IPS-18c (cell line): Measurements from ENCODE around the gene GBA2.

Source experiments
- H3K4me3 ChIP-seq: 2 replicates; pipeline ENCODE4 v1.7.0; 2013; ENCODE audit warnings: low read depth, mild to moderate bottlenecking, low read length, moderate library complexity; ENCODE audit not compliant: insufficient read depth
- H3K9me3 ChIP-seq: one replicate; pipeline ENCODE4 v1.6.1; 2013; ENCODE audit warnings: mild to moderate bottlenecking, low read length, moderate library complexity; ENCODE audit not compliant: control insufficient read depth, insufficient read depth

GBA2 gene

DNA sequence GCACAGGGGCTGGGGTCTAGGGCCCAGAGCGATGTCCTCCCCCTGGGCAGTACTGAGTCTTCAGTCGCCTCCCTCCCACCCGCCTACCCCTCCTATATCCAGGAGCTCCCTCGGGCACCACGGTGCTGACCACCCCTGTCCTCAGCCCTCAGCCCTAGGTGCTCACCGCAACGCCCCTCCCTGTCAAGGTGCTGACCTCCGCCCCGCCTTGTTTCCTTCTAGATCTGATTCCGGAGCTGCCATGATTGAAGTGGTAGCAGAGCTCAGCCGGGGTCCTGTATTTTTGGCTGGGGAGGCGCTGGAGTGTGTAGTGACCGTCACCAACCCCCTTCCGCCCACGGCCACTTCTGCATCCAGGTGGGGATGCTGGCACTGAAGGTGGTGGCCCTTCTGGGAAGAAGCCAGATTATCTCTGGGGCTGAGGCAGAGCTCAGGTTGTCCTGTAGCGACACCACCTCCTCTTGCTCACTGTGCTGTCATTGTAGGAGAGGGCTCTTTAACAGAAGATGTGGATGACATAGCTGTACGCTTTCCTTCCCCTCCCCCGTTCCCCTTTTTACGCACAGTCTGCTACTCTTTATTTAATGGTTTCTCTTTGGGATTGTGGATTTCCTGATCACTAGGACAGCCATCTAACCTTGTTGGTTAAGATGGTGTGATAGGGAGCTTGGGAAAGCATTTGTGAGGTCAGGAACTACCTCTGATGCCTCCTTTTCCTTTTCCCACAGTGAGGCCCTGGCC, 657 bp upstream of the GBA2 start:
- H3K9me3 ChIP-seq: no peaks in the 10 kb centered on the region
- peak overlapping the region; percentile 94 for H3K4me3 ChIP-seq

DNA sequence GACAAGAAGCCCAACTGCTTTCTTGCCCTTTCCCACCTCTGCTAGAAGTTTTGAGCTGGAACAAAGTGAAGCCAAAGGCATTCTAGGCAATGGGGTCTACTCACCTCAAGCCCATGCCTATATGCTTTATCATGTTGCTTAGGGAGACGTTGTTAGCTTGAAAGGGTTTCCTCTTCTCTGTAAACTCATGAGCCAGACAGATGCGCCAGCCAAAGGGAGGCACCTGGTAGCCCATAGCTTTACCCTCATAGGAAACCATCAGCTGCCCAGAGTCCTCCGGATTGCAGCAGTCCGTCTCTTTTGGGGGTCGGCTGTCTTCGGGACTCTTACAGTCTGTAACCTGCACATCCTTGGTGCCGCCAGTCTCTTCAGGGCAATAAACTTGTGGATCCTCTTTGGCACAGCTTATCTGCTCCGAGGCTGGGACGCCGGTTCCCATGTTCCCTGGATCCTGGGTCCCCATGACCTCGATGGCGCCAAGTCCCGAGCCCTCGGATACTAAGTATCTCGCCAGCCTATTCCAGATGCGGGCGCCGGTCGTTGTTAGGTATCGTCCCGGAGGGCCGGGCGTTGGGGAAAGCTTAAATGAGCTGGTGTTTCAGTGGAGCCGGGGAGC, 678 bp downstream of the GBA2 start:
- H3K9me3 ChIP-seq: no peaks in the 10 kb centered on the region
- peak overlapping the region; percentile 94 for H3K4me3 ChIP-seq

DNA sequence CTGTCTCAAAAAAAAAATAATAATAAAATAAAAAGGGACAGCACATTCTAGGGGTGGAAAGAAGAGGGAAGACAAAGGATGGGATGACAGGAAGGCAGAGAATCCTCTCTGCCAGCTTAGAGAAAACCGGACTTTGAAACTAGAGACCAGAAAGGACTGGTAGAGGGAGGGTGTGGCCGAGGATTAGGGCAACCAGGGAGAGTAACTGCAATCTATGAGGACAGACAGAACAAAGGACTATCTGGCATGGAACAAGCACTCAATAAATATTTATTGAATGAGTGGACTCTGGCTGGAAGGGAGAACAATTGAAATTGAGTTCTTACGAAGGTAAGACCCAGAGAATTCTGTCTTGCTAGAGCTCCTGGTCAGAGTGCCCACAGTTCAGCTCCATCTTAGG, 2.4 kb downstream of the GBA2 start:
- H3K9me3 ChIP-seq: no peaks in the 10 kb centered on the region
- H3K4me3 ChIP-seq: peak overlapping the region; percentile 94

DNA sequence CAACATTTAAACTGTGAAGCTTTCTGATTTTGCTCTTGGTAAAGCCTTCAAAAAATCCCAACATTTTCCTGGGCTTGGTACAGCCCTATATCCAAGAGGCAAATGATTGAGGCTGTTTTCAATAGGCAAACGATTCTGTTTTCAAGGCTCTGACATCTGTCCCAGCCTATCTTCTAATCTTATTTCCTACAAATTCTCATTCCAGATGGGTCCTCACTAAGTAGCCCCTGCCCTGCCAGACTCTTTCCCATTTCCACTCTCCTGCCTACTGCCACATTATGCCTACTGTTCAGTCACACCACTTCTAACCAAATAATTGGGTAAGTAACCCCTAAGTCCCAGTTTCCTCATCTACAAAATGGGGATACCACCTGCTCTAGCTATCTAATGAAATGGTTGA, 3.5 kb downstream of the GBA2 start:
- Histone ChIP-seq H3K4me3 (no peak overlapping the region), H3K9me3 (no peaks in the 10 kb centered on the region)

DNA sequence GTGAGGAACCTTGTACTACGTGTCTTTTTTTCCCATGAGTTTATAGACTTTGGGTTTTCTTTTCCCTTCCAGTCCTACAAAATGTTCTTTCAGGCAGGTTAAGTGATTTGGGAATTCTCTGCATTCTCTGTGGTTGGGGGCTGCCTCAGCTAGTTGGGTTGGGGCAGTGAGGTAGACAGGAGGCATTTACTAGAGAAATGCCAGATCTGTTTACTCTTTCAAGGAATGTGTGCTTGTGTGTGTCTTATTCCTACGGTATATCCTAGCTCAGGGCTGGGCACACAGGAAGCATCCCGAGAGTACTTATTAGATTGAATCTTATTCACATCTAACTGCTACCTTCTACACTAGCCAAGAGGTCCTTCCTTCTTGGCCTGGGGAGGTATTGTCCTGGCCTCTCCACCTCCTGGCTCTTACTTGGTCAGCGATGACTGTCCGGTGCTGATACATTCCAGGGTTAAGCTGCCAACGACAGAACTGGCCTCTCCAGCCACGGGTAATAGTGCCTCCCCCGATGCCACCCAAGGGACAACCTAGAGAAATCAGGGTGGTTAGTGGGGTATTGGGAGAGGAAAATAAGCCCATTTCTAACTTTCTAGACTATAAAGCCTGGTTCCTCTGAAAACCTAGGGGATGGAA, 5.0 kb downstream of the GBA2 start:
- no peaks in the 10 kb centered on the region for H3K9me3 ChIP-seq
- H3K4me3 ChIP-seq: no peak overlapping the region

DNA sequence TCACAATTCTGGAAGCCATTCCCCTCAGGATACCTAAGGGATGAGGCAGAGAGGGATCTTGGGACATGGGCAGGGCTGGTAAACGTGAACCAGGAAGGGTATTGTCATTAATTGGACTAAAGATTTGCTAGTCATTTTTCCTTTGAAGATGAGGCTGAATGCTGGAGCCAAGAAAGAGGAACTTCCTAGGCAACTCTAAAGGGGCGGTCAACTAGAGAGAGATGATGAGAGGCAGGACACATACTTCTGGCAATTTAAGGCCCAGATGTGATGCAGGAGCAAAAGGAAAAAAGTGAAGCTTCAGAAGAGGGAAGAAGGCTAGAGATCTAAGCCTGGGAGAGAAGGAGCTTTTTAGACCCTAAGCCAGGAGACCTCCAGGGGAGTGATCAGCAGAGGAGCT, 5.6 kb downstream of the GBA2 start:
- Histone ChIP-seq H3K4me3 (no peak overlapping the region), H3K9me3 (no peaks in the 10 kb centered on the region)

DNA sequence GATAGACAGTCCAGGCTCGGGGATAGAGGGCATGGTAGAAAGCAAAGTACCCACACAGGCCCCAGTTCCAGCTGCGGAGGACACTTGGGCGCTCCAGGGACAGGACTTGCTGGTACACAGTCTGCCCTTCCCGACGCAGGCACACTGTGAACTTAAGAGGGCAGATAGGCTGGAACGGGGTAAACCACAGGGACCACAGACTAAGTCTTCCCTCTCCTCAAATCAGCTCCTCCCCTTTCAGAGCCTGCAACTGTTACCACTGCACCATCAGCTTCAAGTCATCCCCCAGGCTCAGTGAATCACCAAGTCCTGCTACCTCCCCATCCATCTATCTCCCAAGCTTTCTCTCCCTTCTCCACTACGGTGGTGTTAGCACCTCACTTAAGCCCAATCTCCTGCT, 7.3 kb downstream of the GBA2 start:
- no peaks in the 10 kb centered on the region for H3K9me3 ChIP-seq
- no peak overlapping the region for H3K4me3 ChIP-seq

DNA sequence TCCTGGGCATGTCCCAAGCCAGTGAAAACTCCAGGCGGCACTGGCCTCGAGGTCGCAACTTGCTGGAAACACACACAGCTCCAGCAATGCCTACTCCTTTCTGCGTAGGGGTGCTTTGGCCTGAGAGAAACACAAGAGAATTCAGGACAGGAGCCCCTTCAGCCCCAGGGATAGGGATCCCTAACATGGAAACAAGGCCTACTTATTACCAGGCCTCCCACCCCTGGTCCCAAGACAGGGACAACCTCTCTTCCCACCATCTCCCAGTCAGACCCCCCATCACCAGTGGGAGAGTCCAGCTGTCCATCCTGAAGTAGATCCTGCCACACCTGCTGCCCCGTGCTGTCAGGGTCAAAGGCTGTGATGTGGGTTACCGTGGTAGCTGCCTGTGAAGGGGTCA, 8.8 kb downstream of the GBA2 start:
- no peak overlapping the region for H3K4me3 ChIP-seq

DNA sequence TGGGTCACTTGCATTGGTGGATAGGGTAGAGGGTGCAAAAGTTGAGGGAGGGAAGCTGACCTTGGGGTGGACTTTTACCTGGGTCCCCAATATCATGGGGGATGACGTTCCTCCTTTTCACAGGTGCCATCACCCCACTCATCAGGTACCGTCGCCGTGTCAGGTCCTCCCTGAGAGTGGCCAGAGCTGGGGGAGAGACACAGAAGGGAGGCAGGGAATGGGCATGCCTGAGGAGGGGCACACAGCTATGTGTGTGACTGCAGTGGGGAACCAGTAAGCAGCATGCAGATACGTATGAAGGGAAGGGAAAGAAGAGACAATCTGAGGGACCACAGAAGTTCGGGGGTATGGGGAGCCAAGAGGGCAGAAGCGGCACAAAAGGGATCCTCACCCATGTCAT, 10.1 kb downstream of the GBA2 start:
- Histone ChIP-seq H3K9me3 (no peaks in the 10 kb centered on the region), H3K4me3 (no peak overlapping the region)

More for the DNA sequence above, 8.8 kb downstream of the GBA2 start:
- H3K9me3 ChIP-seq: no peaks in the 10 kb centered on the region

DNA sequence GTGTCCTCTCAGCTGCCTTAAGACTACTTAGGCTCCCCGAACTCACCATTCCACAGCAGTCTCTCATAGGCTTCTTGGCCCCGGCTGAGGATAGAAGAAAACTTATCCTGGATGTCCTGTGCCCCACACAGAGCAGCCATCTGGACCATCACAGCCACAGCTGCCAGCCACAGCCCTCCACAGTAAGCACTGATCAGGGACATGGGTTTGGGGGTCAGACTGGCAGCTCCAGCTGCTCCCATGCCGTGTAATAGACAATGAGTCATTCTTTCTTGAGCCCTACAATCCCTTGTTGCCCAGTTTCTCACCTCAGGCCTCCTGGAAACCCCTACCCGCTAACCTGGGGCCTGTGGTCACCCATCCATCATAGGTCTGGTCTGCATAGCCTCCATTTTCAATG, 10.8 kb downstream of the GBA2 start:
- Histone ChIP-seq H3K4me3 (no peak overlapping the region), H3K9me3 (no peaks in the 10 kb centered on the region)

DNA sequence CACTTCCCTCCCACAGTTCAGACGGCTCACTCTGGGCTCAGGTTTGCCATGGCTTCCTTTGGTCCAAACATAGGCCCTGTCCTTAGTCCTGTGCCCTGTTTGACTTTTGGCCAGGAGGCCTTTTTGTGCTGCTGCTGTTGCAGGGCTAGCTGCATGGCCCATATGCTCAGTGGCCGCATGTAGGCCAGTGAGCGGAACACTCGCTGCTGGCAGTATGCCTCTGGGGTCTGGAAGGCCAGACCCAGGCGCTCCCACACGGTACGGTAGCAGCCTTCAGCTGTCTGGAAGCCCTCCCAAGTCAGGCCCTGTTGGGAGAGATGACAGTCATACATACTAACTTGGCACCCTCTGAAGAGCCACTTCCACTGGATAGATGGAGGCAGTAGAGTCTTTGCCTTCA, 11.9 kb downstream of the GBA2 start:
- Histone ChIP-seq H3K4me3 (no peak overlapping the region), H3K9me3 (no peaks in the 10 kb centered on the region)

DNA sequence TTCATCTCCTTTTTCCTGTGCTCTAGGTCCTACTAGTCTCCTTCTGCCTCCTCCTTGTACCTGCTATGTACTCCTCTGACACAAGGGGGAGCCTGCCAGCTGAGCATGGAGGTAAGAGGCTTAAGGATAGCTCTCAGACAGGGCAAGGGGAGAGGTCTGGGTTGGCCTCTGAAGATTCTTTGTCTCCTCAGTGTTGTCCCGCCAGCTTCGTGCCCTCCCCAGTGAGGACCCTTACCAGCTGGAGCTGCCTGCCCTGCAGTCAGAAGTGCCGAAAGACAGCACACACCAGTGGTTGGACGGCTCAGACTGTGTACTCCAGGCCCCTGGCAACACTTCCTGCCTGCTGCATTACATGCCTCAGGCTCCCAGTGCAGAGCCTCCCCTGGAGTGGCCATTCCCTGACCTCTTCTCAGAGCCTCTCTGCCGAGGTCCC, 12.8 kb downstream of the GBA2 start:
- no peaks in the 10 kb centered on the region for H3K9me3 ChIP-seq

DNA sequence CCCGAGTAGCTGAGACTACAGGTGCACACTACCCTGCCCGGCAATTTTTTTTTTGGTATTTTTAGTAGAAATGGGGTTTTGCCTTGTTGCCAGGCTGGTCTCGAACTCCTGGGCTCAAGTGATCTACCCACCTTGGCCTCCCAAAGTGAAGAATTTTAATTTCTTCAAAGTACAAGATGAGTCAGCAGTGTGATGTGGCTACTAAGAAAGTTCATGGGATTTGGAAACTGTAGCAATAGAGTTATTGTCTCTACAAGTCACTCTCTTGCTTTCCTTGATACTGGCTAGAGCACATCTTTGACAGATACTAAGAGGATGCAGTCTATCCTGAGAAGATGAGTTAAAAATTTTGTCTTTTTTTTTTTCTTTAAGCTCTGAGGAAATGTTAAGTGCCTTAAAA, 14.9 kb downstream of the GBA2 start:
- no peak overlapping the region for H3K4me3 ChIP-seq
- H3K9me3 ChIP-seq: no peaks in the 10 kb centered on the region

More for the DNA sequence above, 12.8 kb downstream of the GBA2 start:
- no peak overlapping the region for H3K4me3 ChIP-seq

DNA sequence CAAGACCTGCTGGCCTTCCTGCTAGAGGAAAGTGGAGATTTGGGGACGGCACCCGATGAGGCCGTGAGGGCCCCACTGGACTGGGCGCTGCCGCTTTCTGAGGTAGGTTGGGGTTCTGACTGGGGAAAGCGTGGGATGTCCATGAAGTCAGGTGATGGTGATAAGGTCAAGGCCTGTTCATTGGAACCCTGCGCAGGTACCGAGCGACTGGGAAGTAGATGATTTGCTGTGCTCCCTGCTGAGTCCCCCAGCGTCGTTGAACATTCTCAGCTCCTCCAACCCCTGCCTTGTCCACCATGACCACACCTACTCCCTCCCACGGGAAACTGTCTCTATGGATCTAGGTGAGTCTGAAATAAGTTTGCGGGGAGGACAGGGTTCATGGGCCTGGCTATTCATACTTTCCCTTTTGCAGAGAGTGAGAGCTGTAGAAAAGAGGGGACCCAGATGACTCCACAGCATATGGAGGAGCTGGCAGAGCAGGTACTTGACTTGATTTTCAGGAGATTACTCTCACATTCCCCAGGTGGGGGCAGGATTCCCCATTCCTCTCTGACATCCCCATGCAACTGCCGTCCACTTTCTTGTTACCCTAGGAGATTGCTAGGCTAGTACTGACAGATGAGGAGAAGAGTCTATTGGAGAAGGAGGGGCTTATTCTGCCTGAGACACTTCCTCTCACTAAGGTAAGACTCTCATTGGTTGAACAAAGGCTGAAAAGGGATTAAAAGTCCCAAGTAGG, 16.1 kb downstream of the GBA2 start:
- H3K9me3 ChIP-seq: no peaks in the 10 kb centered on the region
- peak overlapping the region; percentile 90 for H3K4me3 ChIP-seq

DNA sequence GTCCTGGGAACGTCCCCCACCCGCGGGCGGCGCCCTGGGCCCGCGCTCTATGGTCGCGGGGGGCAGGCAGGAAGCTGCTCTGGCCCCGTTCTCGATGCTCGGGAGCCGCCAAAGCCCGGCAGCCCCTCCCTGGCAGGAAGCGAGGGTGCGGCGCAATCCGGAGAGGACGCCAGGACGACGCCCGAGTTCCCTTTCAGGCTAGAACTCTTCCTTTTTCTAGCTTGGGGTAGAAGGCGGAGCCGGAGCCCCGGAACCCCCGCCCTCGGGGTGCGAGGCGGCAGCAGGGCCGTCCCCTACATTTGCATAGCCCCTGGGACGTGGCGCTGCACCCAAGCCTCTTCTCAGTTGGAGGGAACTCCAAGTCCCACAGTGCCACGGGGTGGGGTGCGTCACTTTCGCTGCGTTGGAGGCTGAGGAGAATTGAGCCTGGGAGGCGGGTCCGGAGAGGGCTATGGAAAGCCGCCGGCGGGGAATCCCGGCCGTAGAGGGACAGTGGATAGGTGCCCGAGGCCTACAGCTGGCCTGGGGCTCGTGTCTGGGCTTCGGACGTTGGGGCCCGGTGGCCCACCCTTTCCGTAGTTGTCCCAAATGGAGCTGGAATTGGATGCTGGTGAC, 16.7 kb downstream of the GBA2 start, which contains the start of the genes CREB3 and TLN1:
CREB3 (plus strand) TSS at position 482 of the 615 bp plus-strand sequence; CDS start at position 589, 107 bp downstream.
TLN1 (minus strand) TSS at position 11 of the 615 bp plus-strand sequence. CDS start 6,501 bp downstream, outside the sequence.
- Histone ChIP-seq H3K4me3 (peak within 1 kb of the TSS; percentile 90), H3K9me3 (no peaks in the 10 kb centered on the region)

DNA sequence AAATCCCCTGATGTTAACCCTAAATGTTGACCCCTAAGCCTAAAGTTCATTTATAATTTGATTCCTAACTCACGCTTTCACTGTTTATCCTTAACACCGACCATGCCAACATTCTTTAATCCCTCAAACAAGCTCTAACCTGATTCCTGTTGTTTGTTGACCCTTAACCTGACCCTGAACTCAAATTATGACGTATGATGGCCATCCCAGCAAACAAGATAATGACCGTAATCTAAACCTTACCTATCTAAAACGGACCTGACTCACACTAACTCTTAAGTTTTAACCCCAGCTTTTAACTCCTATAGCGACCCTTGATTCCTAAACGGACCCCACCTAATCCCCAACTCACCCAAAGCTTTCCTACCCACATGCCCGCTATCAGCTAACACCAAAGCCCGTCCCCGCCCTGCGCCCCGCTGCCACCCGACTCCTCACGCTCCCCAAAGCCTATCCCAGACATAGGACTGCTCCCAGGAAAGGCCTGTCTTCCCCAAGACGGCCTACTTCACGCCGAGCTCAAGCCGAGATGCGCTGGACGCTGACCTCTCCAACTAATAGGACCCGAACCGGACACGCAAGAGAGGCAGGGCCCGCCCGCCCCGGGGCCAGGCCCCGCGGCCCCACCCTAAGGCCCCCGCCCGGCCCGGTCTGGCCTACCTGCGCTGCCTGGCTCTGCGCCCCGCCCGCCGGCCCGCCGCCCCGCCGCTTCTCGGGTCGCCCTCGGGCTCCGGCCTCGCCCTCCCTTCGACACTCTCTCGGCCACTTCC, 17.4 kb downstream of the GBA2 start:
- no peaks in the 10 kb centered on the region for H3K9me3 ChIP-seq

More for the DNA sequence above, 17.4 kb downstream of the GBA2 start:
- peak overlapping the region; percentile 90 for H3K4me3 ChIP-seq
